GM21825 (cell line): ENCODE measurements around the gene GPRC5C.
"Not testable (repeated sequence)": the region's sequence is repeated elsewhere in the genome, so short reads cannot be mapped to it uniquely, and the experiment has no call there.

ENCODE experiments used
- ATAC-seq: cut with Tn5 transposase; IDR thresholded peaks from one replicate; pipeline ENCODE4 v1.9.1; 2021; ENCODE audit warnings: mild to moderate bottlenecking, moderate library complexity; ENCODE audit not compliant: unreplicated experiment

Gene GPRC5C

GRCh38 chr17:74405311-74405710, 26.6 kb upstream of the GPRC5C start:
- ATAC-seq = not testable (repeated sequence)

GRCh38 chr17:74407384-74407783, 24.5 kb upstream of the GPRC5C start:
- ATAC-seq = no peak

GRCh38 chr17:74408262-74408661, 23.6 kb upstream of the GPRC5C start:
- no peak for ATAC-seq

- ATAC-seq = no peak
These were observed 23.1 kb upstream of the GPRC5C start for GRCh38 chr17:74408815-74409214.

- ATAC-seq = no peak
These were observed 21.9 kb upstream of the GPRC5C start for GRCh38 chr17:74410001-74410443.

GRCh38 chr17:74412581-74412980, 19.3 kb upstream of the GPRC5C start:
- ATAC-seq = no peak

GRCh38 chr17:74413491-74413890, 18.4 kb upstream of the GPRC5C start:
- ATAC-seq = no peak

- ATAC-seq = no peak
These were observed 17.4 kb upstream of the GPRC5C start for GRCh38 chr17:74414510-74414909.

GRCh38 chr17:74415608-74416396, 16.1 kb upstream of the GPRC5C start:
- no peak for ATAC-seq

GRCh38 chr17:74417178-74418045, 14.5 kb upstream of the GPRC5C start:
- ATAC-seq = peak; percentile 68

GRCh38 chr17:74419928-74420411, 11.9 kb upstream of the GPRC5C start:
- ATAC-seq = no peak

GRCh38 chr17:74424117-74424516, 7.8 kb upstream of the GPRC5C start:
- ATAC-seq = no peak

GRCh38 chr17:74424657-74425056, 7.2 kb upstream of the GPRC5C start:
- ATAC-seq = no peak

GRCh38 chr17:74426551-74427047, 5.3 kb upstream of the GPRC5C start:
- no peak for ATAC-seq

- no peak for ATAC-seq
These were observed 4.7 kb upstream of the GPRC5C start for GRCh38 chr17:74427048-74427762.

- no peak for ATAC-seq
These were observed 4.1 kb upstream of the GPRC5C start for GRCh38 chr17:74427763-74428153.

- peak; percentile 10 for ATAC-seq
These were observed 2.1 kb upstream of the GPRC5C start for GRCh38 chr17:74429604-74430384.

- no peak for ATAC-seq
These were observed 1.5 kb upstream of the GPRC5C start for GRCh38 chr17:74430385-74430705.

- peak; percentile 50 for ATAC-seq
These were observed 951 bp upstream of the GPRC5C start for GRCh38 chr17:74430706-74431567.

- no peak for ATAC-seq
These were observed 469 bp downstream of the GPRC5C start for GRCh38 chr17:74432424-74432690.
